Activated gamma-delta T cell treated with Interleukin-2 at 50 U/mL for 16 hours (primary cell): Measurements from ENCODE around the gene DLGAP5.

ENCODE experiments used
- DNase-seq: peaks from one replicate; pipeline ENCODE4 v3.0.0-alpha.2; 2020

DLGAP5 gene

DNA sequence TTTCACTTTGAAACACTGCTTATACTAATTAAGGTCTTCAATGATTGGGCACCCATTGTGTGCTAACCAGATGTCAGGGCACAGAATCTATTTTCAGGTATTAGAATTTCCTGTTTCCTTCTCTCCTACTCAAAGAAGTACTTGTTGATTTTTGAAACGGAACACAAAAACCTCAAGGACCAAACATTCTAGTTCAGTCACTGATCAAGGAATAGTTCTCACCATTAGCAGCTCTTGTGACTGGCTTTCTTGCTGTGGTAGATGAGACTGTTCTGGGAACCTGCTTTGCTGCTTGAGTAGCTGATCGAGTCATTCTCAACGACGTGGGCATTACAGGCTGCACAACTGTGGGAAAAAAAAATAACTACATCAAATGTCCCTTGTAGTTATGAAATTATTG lies 11.0 kb downstream of the DLGAP5 start:
- DNase-seq: no peak

DNA sequence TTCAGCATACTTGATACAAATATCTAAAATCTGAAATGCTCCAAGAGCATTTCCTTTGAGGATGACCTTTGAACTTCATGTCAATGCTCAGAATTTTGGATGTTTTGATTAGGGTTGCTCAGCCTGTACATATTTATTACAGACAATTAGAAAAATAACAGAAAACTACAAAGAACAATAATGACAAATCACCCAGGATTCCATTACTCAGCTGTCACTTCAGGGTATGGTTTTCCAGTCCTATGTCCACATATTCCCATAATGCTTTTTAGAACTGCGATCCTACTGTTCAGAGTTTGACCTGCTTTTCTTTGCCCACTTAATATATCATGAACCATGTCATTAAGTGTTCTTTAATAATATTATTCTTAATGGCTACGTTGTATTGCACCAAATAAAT lies 11.4 kb downstream of the DLGAP5 start:
- no peak for DNase-seq

- DNase-seq: no peak
Measured at GRCh38 chr14:55170526-55170925, 20.9 kb downstream of the DLGAP5 start.

GRCh38 chr14:55160989-55161388 lies 30.4 kb downstream of the DLGAP5 start:
- no peak for DNase-seq

GRCh38 chr14:55158412-55158811 lies 33.0 kb downstream of the DLGAP5 start:
- no peak for DNase-seq

- no peak for DNase-seq
Measured at GRCh38 chr14:55157080-55157479, 34.3 kb downstream of the DLGAP5 start.

- no peak for DNase-seq
Measured at GRCh38 chr14:55153951-55154350, 37.4 kb downstream of the DLGAP5 start.

GRCh38 chr14:55152052-55152753 lies 39.2 kb downstream of the DLGAP5 start:
- DNase-seq: no peak

DNA sequence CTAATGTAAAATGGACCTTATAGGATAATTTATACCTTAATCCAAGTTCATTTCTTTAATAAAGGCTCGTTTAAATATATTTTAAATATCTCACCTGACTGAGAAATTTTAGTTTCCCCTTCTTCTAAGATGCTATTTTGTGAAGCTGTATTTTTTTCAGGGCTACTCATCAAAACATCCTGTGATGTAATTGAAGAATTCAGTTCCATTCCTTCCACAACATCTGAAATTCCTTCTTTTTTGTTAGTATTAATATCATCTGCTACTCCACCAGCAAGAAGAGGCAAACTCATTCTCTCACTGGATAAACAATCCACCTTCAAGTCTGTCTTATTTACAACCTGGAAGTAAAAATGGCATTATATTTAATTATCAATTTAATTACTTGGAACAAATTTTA lies 39.8 kb downstream of the DLGAP5 start:
- DNase-seq: no peak

DNA sequence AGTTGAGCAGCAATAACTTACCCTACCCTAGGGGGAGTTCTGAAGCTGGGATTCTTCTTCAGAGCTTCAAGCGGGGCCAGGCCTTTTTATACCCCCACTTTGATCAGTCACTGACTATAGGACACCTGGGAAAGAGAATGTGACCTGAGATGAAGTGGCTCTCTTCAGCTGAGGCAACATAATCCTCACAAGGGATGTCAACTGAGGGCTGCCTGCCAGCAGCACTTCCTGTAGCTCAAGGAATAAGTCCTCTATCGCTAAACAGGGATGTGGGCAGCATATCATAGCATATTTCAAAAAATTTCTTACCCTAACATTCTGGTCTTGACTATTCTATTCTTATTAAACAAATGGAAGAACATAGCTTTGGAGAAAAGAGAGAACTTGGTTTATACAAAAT lies 45.0 kb downstream of the DLGAP5 start:
- no peak for DNase-seq

DNA sequence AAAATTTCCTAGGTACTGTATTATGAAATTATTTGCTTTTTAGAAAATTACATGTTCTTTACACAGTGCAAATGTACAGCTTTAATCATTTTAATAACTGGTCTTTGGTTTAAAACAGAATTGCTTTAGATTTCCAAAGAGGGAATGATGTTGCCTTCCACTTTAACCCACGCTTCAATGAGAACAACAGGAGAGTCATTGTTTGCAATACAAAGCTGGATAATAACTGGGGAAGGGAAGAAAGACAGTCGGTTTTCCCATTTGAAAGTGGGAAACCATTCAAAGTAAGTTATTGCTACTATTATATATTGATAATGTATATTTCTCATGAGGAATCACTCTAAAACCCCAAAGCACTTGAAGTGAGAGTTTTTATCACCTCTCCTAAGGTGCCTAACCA lies 48.9 kb downstream of the DLGAP5 start:
- DNase-seq: no peak

DNA sequence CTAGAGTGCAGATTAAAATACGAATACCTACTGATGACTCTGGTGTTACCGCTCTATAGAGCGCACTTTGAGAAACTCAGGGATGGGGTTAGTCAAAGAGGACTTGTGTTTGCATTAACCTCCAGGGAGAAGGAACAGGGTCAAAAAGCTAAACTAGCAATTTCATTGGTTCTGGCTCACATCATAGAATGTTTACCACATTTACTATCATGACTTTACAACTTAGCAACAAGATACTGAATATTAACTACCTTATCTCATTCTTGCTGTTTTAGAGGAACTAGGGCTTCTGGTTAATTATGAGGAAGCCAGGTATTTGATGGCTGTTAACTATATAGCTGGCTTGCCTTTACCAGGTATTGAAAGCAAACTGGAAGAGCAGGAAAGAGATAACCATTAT lies 49.6 kb downstream of the DLGAP5 start:
- no peak for DNase-seq

- DNase-seq: no peak
Measured at GRCh38 chr14:55139696-55140509, 51.5 kb downstream of the DLGAP5 start.

- no peak for DNase-seq
Measured at GRCh38 chr14:55139141-55139540, 52.2 kb downstream of the DLGAP5 start.

DNA sequence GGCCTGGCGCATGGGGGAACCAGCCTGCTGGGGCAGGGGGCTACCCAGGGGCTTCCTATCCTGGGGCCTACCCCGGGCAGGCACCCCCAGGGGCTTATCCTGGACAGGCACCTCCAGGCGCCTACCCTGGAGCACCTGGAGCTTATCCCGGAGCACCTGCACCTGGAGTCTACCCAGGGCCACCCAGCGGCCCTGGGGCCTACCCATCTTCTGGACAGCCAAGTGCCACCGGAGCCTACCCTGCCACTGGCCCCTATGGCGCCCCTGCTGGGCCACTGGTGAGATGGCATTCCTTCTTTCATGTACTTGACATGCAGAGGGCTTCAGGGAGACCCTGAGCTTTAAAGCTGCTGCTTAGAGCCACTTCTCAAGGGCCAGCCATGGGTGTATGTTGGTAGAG lies 53.3 kb downstream of the DLGAP5 start:
- no peak for DNase-seq

DNA sequence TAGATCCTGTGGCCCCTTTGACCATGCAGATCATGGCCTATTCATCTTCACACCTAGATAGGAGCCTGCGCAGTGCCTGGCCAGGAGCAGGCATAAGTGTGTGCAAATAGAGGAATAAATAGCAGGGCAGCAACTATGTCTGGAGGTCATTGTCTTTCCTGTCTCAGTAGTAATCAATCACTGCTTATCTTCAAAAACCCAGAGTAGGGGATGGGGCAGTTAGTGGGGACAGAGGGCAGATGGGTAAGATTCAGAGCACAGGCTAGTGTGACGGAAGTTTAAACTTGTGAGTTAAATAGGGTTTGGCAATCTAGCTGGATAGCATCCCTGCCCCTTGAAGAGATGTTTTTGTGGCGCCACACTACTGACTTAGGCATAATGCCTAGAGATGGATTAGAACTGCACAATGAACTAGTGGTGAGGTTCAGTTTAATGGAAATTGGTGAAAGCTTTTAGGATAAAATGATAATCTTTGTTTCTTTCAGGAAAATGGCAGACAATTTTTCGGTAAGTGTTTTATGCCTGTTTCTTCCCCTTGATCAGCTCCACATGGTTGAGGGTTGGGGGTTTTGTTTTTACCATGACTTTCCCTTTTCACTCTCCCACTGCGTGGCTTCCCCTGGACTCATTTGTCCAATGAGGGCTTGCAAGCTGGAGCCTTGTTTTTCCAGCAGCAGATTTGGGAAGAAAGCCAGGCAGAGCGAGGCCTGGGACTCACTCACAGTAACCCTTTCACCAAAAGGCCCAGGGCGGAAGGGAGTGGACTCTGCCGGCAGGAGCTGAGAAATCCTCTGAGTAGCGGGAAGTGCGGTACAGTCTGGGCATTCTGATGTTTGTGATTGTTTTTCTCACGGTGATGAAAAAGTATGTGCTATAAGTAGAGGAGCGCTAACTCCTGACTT lies 54.2 kb downstream of the DLGAP5 start:
- DNase-seq: no peak

DNA sequence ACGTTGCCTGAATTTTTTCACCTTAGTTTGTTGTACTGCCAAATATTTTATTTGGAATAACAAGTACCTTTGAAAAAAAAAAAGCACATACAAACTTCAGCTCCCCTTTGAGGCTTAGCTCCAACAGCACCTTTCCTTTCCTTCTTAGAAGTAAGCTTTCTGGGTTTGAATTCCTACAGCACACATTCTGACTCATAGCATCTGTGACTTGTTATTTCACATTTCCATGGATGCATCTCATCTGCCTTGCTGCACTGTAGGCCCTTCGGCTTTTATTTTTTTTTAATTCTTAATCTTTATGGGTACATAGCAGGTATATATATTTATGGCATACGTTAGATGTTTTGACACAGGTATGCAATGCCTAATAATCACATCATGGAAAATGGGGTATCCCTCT lies 55.1 kb downstream of the DLGAP5 start:
- DNase-seq: no peak

GRCh38 chr14:55133416-55133815 lies 58.0 kb downstream of the DLGAP5 start:
- DNase-seq: no peak

DNA sequence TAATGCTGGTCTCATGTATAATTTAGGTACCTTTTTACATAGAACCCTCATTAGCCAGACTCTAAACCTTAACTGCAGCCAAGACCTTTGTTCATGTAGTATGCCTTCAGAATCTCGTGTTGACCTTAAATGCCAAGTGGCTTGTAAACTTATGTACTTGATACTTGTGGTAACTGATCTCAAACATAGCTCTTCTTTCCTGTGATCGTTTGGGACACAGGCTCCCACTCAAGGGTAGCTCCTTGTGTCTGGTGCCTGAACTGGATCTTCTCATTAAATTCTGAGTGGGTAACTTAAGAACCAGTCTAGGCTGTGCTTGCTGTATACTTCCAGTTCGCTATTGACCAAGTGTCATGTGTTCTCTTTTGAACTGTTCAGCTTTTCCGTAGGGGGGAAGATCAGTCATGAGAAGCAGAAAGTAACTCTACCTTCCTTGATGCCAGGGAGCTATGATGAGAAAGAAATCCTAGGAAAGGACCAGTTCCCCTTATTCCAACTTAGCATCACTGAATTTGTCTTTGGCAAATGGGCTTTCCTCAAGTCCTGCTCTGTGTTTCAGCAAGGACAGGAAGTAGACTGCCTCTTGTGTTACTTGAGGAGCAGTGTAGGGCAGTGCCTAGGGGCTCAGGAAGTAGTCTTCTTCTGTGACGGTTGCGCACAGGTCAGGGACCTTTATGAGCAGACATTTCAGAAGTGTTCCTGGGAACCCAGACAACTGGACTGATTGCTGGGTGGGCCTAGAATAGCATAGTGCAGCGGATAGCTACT lies 59.8 kb downstream of the DLGAP5 start:
- DNase-seq: no peak

- no peak for DNase-seq
Measured at GRCh38 chr14:55130196-55130550, 61.2 kb downstream of the DLGAP5 start.

DNA sequence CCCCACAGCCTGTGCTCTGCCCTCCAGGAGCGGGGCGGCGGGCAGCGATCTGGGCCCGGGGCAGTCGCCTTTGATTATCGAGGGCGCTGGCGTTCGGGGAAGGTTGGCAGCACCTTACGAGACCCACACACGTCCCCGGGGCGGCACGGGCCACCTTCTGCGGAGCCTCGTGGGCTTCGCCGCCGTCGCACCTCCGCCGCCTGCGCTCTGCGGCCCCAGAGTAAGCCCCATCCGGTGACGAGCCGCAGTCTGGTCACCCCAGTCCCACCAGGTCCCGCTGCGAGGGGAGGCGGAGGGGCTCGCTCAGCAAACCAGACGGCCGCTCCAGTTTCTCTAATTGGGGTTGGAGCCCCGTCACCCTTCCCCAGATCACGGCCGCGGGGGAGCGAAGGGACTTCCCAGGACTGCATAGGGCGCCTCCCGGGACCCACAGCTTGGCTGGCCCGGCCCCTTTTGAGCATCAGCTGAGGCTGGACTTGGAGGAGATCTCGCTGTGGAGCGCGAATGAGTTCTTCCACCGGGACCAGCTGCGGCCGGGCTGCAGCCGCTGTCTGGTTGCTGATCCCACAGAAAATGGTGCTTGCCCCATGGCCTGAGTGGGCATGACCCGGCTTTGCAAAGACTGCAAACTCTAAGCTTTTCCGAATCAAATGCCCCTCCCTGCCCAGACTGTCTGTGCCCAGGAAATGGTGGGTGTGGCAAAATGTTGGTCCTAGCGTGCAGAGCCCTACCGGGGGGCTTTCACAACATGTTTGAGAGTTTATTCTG lies 61.8 kb downstream of the DLGAP5 start:
- peak; percentile 38 for DNase-seq

- peak; percentile 13 for DNase-seq
Measured at GRCh38 chr14:55129086-55129427, 62.3 kb downstream of the DLGAP5 start, which contains the start of gene LGALS3. TSS of gene LGALS3 (plus strand) at chr14:55129252. CDS start at chr14:55137374, 8,122 bp downstream.
